IPS-11a (cell line): Measurements from ENCODE around the gene C9.
"Not testable (repeated sequence)": the region's sequence is repeated elsewhere in the genome, so short reads cannot be mapped to it uniquely, and the experiment has no call there.

Experiments
- H3K4me3 ChIP-seq: one replicate; pipeline ENCODE4 v1.5.1; 2013; ENCODE audit warnings: low read depth, low read length, control low read depth

C9 gene

DNA sequence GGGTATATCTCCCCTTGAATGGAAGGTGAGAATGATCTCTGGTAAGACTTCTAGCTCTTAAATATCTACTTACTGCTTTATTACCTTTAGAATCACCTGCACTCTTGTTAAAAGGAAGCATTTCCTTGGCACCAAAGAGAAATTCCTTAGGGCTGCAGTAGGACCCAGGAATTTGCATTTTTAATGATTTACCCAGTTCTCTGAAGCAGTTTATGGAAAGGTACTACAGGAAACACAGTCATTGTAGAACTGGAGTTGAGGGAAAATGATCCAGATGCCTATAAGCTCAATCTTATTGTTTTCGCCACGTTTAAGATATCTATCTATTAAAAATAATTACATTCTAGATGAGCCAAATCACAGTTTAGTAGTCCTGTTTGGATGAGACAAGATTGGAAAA lies 9.5 kb upstream of the C9 start:
- no peak overlapping the region for H3K4me3 ChIP-seq

DNA sequence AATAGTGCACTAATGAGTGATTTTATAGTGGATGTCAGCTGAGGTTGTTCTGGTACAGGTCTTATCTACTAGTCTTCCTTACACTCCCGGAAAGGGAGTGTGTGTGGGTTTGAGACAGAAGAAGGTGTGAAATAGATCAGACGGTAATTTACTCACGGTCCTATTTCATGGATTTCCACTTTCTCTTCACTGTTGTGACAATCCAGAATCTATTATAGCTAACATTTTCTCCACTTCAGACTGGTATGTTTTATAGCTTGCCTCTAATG lies 7.0 kb upstream of the C9 start:
- H3K4me3 ChIP-seq: no peak overlapping the region

DNA sequence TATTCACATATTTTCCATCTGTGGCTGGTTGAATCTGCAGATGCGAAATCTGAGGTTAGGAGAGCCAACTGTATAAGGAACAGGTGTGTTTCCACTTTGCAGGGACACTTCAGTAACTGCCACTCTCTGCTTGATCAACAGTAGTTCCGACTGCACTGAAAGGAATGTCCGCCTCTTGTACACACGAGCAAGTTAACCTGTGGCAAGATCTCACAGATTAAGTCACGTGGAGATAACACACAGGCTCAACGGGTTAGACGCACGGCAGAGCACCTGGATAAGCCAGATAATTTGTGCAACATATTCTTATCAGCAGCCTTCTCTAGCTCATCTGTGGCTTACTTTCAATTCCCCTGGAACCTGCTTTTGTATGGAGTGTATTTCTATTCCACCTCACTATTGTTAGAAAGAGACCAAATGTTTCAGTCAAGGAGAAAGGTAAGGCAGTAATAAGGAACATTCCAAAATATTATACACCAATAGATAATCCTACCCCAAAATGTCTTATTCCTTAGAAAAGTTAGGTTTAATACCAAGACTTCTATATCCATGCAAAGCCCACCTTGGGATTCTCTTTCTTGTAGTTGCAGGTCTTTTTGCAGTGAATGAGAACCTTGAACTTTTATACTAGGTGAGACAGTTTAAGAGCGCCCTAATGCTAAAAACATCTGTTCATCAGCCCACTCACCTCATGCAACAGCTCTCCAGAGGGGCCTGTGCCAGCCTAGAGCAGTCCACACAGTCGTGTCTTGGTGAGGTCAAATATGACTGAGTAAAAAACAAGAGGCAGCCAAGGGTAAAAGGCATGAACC lies 6.5 kb upstream of the C9 start:
- H3K4me3 ChIP-seq: no peak overlapping the region

DNA sequence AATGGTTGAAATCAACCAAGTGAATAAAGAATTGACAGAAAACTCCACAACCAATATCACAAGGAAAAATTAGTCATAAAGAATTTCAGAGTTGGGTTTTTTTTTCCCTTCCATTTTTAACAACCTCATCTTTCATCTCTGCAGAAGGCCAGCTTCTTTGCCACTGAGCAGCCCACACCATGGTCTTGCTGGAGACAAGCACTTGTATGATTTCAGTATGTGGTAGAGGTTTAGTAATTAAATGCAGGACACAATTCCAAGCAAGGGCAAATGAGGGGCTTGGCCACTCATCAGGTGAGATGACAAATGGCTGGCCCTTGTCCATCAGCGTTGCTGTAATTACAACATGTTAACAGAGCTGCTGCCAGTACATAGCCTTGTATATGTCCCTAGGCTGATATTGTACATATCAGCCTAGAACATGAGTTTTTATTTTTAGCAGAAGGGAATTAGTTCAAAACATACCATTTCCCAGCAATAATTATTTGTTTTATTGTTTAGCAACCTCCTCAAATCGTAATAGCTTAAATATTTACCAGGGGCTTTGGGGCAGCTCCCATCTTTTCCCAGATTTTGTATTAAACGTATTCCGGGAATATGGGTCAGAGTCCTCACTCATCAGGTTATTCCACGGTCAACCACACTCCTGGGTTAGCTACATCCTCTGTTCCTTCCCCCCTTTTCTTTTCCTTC lies 5.0 kb upstream of the C9 start:
- H3K4me3 ChIP-seq: no peak overlapping the region

DNA sequence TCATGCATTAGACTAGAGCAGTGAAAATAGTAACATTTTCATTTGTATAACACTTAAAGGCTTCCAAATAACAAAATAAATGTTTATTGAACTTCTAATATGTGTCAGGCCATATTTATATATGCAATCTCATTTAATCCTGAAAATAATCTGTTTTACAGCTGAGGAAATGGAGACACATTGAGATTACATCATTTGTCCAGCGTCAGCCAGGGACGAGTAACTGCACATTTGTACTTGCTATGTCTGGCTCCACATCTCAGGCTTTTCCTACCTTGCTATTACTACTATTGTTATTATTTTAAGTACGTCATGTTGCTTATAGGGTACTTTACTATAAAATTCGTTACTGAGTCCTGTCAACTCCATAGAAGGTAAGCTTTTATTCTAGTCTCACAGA lies 3.8 kb upstream of the C9 start:
- H3K4me3 ChIP-seq: no peak overlapping the region

DNA sequence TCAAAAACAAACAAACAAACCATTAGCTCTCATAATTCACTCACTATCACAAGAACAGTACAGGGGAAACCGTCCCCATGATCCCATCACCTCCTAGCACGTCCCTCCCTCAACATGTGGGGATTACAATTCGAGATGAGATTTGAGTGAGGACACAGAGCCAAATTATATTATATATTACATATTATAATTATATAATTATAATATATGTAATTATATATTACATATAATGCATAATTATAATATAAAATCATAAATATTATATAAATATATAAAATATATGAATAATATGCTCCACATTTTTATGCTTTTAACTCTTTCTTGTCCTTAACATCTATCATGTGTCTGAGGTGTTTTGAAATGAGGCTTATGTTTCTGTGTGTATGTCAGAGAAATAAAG lies 3.4 kb upstream of the C9 start:
- no peak overlapping the region for H3K4me3 ChIP-seq

DNA sequence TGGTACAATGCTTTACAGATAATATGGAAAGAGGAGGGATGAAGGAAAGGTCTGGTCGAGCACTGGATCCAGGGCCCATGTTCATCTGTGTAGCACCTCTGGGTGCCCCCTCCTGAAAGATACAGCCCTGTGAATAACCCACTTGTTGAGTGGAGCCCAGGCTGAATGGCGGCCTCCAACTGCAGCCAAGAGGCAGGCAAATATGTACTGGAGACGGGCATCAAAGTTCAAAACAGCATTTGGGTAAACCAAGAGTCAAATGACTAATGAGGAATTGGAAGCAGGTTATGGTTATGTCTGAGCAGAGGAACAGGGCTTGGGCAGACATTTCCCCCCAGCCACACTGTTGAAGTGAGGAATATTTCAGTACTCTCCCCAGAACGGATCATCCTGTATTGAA lies 1.1 kb downstream of the C9 start:
- H3K4me3 ChIP-seq: no peak overlapping the region

DNA sequence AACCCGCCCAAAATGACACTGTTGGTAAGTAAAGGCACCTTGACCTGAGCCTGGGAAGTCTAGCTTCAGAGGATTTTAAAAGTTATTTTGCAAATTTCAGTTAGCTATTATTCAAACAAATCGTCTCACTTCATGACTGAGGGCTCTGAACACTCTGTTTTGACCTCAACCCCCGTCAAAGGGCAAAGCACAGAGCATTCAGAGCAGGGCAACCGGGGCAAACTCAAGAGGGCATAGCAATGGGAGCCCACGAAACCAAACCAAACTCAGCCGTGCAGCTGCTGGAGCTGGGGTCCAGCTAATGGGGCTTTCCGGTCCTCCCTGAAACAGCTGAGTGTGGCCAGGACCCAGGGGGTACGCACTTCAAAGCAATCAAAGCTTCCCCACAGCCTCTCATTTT lies 1.6 kb downstream of the C9 start:
- H3K4me3 ChIP-seq: no peak overlapping the region

DNA sequence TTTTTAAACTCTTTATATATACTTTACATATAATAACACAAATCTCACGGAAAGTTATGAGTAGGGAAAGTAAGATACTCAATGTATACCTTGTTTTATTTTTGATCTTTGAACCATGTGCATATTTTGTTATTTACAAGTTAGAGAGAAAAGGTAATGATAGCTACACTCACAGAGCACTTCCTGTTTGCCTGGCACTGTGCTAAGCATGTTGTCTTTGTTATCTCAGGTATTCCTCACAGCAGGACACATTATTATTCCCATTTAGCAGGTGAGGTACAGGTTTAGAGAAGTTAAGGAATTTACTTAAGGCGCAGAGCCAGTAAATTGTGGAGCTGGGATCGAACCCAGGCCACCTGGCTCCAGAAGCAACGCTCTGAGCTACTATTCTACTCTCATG lies 3.0 kb downstream of the C9 start:
- H3K4me3 ChIP-seq: no peak overlapping the region

DNA sequence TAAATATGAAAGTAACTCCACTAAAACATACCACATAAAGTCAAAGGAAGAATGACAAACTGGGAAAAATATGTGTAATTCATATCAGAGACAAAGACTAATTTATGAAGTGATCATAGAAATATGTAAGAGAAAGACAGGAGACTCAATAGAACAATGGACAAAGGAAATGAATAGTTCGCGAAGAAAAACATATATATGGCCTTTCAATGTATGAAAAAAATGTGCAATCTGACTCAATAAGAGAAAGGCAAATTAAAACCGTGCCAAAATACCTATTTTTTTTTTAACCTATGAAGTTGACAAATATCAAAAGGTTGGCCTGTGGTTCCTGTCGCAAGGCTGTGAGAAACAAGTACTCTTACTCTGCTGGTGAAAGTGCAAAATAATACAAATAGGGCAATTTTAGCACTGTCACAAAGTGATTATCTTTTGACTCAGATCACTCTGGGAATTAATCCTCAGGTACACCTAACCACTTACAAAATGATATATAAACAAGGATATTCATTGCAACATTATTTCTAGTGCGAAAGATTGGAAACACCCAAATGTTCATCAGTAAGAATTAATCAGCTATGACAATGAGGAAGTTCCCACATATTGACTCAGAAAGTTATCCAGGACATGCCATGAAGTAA lies 3.7 kb downstream of the C9 start:
- no peak overlapping the region for H3K4me3 ChIP-seq

DNA sequence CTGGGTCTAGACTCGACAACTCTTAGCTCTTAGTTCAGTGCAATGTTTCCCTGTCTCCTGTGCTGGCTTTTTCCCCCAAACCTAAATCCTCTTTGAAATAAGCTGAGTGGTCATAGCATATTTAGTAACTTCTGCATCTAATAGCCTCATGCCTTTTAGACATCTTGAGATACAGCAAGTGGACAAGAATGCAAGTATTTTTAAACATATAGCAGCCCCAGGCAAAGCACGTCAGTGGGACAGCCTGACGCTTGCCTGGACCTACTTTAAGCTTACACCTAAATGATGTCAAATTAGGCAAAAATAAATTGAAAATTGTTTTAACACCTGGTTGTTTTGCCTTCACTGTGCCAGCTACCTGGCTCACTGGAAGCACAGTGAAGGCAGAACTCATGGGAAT lies 8.0 kb downstream of the C9 start:
- H3K4me3 ChIP-seq: no peak overlapping the region

DNA sequence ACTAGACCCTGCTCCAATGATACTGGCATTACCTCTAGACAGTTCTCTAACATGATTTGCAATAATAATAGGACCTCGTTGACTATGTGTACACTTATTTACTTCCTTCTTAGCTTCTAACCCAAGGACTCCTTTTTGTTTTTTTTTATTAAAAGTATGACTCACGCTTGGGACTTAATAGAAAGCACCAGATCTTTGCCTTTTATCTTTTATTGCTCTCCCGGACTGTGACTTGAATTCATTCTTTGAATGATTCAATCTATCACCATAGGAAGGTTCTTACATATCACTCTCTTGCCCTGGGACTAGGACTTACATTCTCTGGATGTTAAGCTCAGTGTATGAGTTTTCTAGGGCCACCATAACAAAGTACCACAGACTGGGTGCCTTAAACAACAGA lies 9.0 kb downstream of the C9 start:
- no peak overlapping the region for H3K4me3 ChIP-seq

DNA sequence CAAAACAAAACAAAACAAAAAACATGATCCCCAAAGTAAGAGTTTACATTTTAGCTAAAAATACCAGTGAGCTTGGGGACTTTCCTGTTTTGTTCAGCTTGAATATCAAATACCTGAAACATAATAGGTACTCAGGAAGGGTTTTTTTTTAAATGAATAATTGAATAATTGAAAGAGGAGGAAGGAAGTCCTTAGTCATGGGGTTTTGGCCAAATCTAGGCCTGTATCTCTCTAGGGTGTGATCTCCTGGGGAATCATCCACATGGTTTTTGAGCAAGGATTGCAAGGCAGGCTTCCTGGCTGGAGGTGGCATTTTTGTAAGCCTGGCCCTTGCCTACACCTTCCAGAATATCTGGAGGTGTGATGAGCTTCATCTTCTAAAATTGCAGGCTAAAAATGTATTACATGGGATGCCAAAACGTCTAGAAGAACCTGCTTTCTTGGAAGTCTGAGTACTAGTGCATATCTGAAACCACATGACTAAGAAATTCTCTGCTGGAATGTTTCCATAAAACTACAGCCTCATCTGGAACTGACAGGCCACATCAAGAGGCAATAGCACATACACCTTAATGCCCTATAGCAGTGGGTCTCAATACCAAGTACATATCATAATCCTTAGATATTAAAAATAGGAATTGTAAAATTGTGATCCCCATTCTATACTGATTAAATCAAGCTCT lies 10.4 kb downstream of the C9 start:
- no peak overlapping the region for H3K4me3 ChIP-seq

DNA sequence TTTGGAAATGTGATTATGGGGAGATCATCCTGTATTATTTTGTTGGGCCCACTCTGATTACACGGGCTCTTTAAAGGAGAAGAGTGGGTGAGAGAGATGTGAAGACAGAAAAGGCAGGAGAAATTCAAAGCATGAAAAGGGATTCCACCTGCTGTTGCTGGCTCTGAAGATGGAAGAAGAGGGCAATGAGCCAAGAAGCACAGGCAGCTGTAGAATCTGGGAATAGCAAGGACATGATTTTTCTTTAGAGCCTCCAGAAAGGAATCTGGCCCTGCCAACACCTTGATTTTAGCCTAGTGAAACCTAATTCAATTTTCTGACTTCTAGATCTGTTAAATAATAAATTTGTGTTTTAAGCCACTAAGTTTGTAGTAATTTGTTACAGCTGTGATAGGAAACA lies 11.3 kb downstream of the C9 start:
- H3K4me3 ChIP-seq: no peak overlapping the region

DNA sequence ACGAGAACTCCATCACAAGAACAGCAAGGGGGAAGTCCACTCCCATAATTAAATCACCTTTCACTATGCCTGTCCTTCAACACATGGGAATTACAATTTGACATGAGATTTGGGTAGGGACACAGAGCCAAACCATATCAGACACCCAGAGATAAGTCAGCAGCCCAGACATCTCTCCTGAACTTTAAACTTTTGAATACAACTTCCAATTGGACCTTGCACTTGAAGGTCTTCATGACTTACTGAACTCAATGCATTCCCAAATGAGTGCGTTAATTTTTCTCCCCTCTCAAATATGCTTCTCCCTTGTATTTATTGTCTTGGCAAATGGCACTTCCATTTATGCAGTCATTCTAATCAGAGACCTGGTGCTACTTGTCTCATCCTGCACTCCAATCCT lies 12.1 kb downstream of the C9 start:
- H3K4me3 ChIP-seq: no peak overlapping the region

DNA sequence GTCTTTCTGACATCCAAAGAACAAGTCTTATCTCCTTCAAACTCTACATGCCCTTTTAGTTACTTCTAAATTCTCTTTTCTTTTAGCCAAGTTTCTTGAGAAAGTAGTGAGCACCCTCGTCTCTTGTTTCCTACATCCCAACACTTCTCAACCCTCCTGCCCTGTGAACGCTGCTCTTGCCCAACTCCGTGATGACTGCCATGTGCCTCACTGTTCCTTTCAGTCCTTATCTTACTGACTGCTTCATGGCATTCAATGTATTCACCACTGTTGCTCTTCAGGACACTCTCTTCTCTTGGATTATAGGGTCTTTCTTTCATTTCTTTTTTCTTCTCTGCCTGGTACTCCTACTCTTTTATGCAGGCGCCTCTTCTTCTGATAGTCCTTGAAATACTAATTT lies 14.8 kb downstream of the C9 start:
- H3K4me3 ChIP-seq: no peak overlapping the region

DNA sequence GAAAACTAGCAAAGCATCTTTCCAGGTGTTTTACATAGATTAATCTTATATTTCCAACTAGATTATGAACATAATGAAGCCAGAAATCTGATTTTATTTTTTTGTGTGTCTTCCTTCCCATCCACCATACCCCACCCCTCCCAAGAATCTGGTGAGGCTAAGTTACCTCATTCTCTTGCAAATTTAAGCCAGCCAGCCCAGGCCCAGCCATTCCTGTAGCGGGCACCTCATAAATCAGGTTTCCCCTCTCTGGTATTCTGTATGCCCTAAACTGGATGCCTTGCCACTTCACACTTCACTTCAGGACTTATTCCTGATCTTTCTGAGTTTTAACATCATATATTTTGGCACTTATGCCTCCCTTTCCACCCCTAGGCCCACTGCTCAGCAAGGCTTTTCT lies 21.8 kb downstream of the C9 start:
- H3K4me3 ChIP-seq: no peak overlapping the region

DNA sequence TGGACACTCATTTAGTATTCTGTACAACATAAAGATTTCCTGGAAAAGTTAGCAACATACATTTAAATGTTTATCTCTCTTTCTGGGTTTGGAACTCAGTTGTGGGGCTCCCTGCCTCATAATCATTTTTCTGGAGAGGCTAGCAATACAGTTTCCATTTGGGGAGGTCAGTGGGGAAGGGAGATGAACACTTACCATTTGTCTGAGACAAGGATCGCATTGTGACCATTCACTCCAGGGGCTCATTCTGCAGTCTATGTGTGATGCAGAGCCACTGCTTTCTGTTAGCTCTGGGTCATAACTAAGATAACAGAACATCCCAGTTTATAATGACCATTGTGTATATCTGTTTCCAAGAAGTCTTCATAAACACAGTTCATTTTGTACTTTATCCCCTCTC lies 22.4 kb downstream of the C9 start:
- no peak overlapping the region for H3K4me3 ChIP-seq

DNA sequence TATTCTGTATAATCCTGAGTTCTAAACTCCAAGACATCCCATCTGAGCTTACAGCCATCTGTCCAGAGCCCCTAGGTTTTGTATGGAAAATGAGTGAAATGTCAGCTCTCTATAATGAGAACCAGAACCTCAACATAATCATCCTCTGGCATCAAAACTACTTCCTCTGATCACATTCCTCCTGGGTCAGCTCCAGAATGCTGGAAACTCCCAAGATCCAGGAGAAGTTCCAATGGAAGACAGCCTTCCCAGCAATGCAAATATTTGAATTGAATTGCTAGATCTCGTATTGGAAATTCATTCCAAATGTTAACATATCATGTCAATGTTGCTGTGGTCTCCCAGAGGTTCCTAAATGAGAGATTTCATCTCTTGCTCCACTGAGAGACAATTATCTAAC lies 23.8 kb downstream of the C9 start:
- H3K4me3 ChIP-seq: no peak overlapping the region

DNA sequence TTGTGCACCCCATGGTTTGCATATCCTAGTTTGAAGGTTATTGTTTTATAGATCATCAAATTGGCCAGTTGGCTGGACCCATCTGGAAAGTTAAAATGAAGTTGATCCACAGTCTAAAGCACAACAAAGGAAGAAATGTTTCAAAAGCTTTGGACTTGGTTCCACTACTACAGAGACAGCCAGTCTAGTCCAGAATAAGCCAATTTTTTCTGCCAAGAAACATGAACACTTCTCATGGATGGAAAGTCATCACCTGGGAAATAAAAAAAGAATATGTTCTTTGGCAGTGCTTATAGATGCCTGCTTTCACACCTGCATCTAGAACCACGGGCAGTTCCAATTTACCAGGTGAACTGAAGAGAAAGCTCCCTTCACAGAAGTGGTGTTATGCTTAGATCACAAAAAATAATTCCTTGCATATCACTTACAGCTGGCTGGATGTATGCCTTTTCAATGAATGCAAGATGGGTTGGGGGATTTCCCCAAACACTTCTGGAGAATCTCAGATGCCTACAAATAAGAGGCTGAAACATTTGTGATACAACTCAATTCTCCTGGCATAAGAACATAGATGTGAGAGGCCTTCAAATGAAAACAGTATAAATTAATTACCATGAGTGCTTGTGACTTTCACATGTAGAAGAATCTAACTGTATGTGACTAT lies 26.9 kb downstream of the C9 start:
- H3K4me3 ChIP-seq: no peak overlapping the region

DNA sequence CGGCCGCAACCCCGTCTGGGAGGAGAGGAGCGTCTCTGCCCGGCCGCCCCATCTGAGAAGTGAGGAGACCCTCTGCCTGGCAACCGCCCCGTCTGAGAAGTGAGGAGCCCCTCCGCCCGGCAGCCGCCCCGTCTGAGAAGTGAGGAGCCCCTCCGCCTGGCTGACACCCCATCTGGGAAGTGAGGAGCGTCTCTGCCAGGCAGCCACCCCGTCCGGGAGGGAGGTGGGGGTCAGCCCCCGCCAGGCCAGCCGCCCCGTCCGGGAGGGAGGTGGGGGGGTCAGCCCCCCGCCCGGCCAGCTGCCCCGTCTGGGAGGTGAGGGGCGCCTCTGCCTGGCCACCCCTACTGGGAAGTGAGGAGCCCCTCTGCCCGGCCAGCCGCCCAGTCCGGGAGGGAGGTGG lies 30.0 kb downstream of the C9 start:
- not testable (repeated sequence) for H3K4me3 ChIP-seq

DNA sequence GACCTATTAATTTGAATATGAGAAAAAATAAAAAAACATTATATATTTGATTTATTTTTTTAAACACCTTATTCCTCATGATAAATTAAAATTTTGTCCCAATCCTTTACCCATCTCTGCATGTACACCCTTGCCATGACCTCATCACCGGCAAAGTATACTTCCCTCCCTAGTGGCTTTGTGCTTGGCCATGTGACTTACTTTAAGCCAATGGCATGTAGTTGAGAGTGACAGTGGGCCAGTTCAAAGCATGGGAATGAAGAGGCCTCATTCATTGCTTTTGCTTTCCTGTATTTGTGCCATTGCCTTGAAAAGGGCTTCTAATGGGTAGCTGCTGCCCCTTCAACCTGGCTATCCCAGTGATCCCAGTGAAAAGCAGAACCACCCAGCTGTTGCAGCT lies 31.2 kb downstream of the C9 start:
- no peak overlapping the region for H3K4me3 ChIP-seq
